IMR-90 (cell line): ENCODE results near the gene GPRIN2.
"Not testable (repeated sequence)": the region's sequence is repeated elsewhere in the genome, so short reads cannot be mapped to it uniquely, and the experiment has no call there.

ENCODE experiments used
- CTCF ChIP-seq: conservative IDR thresholded peaks from 2 replicates; pipeline ENCODE4 v1.5.1; 2012; ENCODE audit warnings: mild to moderate bottlenecking, low read depth, low read length, improper control_type of control experiment
- FOS ChIP-seq: fragments of 150-350 bp; IDR thresholded peaks from 2 replicates; pipeline ENCODE4 v1.6.1; 2016; ENCODE audit warnings: low read depth, low read length
- MXI1 ChIP-seq: IDR thresholded peaks from 2 replicates; pipeline ENCODE4 v1.6.1; 2012; ENCODE audit warnings: low read depth, mild to moderate bottlenecking, low read length, moderate library complexity, borderline replicate concordance
- NFE2L2 ChIP-seq: fragments of 150-350 bp; IDR thresholded peaks from 2 replicates; pipeline ENCODE4 v1.6.1; 2016; ENCODE audit warnings: low read depth, mild to moderate bottlenecking, low read length
- POLR2A ChIP-seq: IDR thresholded peaks from 2 replicates; pipeline ENCODE4 v1.6.1; 2012; ENCODE audit warnings: mild to moderate bottlenecking, low read depth, low read length
- RCOR1 ChIP-seq: IDR thresholded peaks from 2 replicates; pipeline ENCODE4 v1.6.1; 2012; ENCODE audit warnings: mild to moderate bottlenecking, low read length, improper control_type of control experiment; ENCODE audit not compliant: insufficient replicate concordance
- USF2 ChIP-seq: fragments of 150-350 bp; IDR thresholded peaks from 2 replicates; pipeline ENCODE4 v1.6.1; 2017; ENCODE audit warnings: mild to moderate bottlenecking, antibody characterized with exemption, low read length, low read depth

GRCh38 chr10:46596570-46596969 is 40.1 kb upstream of the GPRIN2 start:
- not testable (repeated sequence) for TF ChIP-seq RCOR1, POLR2A, CTCF, USF2, NFE2L2, FOS, MXI1
